LNCAP (cell line): ENCODE data around the gene SBF2.

Experiments used
- CTCF ChIP-seq: fragments of 450-650 bp; IDR thresholded peaks from 2 replicates; pipeline ENCODE4 v1.5.1; 2017; ENCODE audit warnings: mild to moderate bottlenecking

Gene SBF2

GRCh38 chr11:9789910-9790309 lies 504.1 kb downstream of the SBF2 start:
- TF ChIP-seq CTCF = no peak

GRCh38 chr11:9787981-9788521 lies 506.0 kb downstream of the SBF2 start:
- no peak for TF ChIP-seq CTCF

GRCh38 chr11:9787260-9787659 lies 506.8 kb downstream of the SBF2 start:
- no peak for TF ChIP-seq CTCF

GRCh38 chr11:9784602-9785315 lies 509.3 kb downstream of the SBF2 start:
- no peak for TF ChIP-seq CTCF

- no peak for TF ChIP-seq CTCF
Measured at GRCh38 chr11:9783986-9784385, 510.0 kb downstream of the SBF2 start.

- TF ChIP-seq CTCF = no peak
Measured at GRCh38 chr11:9780929-9781328, 513.1 kb downstream of the SBF2 start.

- TF ChIP-seq CTCF = no peak
Measured at GRCh38 chr11:9777525-9777924, 516.5 kb downstream of the SBF2 start.
